GM18511 (cell line): Measurements from ENCODE around the gene MOB3C.
A peak's percentile ranks its signal among the peaks of the same experiment; 100 is the strongest.
"Not testable (repeated sequence)": the region's sequence is repeated elsewhere in the genome, so short reads cannot be mapped to it uniquely, and the experiment has no call there.

Source experiments
- ATAC-seq: cut with Tn5 transposase; IDR thresholded peaks from one replicate; pipeline ENCODE4 v1.9.1; 2021; ENCODE audit warnings: mild to moderate bottlenecking, moderate library complexity; ENCODE audit not compliant: unreplicated experiment

Gene MOB3C

DNA sequence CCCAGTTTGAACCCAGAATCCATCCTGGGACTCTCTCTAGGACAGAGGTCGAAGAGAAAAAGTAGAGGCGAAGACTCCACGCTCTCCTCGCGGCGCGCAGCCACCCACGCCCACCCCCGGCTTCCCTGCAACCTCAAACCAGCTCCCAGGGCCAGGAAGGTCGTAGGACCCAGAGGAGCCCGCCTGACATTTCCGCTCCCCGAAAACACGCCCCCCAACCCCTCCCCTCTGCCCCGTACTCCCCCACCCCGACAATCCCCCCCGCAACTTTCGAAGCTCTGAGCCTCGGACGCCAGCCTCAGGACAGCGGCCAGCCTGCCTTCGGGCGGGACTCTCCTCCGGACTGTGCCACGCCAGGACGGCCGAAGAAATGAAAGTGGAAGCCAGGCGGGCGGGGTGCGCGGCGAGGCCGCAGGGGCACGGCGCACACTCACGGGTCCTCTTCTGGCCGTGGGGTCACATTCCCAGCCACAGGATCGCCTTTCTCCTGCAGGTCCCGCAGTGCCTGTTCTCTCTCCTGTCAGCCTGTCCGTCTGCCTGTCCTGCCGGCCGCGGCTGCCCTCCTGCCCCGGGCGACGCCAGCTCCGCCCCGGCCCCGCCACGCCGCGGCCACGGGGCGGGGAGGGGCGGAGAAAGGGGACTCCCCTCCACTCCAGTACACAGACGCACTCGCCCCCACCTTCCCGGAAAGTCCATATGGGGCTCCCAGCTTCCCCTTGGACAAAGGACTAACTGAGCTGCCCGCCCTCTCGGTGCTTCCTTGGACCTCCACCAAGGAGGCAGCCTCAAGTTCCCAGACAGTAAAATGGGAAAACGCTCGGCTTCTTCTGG is at the start of gene MOB3C:
MOB3C (minus strand) TSS at position 535 of the 831 bp plus-strand sequence. CDS start 3,490 bp downstream, outside the sequence.
- peak; percentile 70 for ATAC-seq

DNA sequence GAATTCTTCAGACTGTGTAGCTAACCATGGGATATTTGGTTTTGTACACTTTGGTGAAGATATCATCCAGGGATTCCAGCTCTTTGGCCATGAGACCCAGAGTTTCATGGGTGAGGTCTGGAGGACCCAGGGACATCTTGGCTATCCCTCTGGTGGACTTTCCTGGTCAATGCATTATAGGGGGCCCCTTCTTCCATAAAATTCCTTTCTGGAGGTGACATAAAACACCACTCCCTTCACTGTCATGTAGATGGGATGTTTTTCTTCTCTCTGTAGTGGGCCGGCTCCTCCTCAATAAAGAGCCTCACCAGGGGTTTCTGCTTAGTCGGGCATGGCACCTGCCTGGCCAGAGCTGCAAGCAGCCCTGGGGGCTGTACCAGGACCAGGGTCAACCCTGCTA is 49.4 kb upstream of the MOB3C start:
- no peak for ATAC-seq

DNA sequence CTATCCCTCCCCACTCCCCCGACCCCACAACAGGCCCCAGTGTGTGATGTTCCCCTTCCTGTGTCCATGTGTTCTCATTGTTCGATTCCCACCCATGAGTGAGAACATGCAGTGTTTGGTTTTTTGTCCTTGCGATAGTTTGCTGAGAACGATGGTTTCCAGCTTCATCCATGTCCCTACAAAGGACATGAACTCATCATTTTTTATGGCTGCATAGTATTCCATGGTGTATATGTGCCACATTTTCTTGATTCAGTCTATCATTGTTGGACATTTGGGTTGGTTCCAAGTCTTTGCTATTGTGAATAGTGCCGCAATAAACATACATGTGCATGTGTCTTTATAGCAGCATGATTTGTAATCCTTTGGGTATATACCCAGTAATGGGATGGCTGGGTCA is 46.3 kb upstream of the MOB3C start:
- not testable (repeated sequence) for ATAC-seq

DNA sequence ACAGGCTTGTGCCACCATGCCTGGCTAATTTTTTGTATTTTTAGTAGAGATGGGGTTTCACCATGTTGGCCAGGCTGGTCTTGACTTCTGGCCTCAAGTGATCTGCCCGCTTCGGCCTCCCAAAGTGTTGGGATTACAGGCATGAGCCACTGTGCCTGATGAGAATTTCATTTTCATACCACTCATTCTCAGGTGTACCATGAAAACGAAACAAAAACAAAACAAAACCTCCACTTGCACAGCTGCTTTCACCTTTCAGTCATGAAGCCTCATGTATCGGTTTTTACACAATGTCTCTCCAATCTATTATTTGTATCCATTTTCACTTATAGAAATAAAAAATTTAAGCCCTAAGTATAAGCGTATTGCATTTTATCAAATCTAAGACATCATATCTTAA is 43.5 kb upstream of the MOB3C start:
- peak; percentile 66 for ATAC-seq

DNA sequence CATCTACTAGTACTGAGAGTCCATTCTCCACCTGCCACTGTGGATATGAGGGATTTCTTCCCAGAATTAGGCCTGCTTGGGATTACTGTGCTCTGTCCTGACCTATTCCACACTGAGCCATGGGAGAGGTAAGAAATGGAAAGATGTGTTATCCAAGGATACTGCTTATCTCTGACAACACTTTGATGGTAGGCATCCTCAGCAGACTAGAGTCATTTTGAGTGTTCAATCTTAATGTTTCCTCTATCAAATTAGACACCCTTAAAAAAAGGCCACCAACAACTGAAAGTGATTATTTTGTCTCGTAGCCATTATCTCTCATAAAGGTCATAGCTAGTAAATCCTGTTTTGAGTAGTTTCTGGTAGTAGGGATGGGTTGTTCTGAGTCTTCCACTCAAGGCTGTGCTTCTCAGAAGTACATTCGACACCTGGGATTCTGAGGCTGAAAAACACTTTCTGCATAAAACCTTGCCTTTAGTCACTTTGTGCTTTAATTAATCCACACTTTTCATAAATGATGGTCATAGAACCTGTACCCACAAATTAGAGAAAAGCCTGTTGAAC is 42.8 kb upstream of the MOB3C start:
- no peak for ATAC-seq

DNA sequence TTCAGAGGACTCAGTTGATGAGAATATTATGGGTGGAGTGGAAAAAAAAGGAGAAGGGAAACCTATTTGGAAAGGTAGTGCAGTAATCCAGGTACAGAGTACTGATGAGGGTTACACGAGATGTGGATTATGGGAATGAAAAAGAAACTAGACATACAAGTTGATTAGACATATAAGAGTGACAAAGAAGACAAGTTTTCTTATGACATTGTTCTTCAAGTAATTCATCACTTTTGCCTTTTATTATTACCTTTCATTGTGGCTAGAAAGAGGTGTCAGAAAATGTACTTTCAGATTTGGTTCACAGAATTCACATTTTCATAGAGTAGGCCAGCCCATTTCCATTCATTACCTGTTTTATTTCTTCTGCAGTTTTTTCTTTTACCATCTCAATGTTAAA is 41.2 kb upstream of the MOB3C start:
- no peak for ATAC-seq

DNA sequence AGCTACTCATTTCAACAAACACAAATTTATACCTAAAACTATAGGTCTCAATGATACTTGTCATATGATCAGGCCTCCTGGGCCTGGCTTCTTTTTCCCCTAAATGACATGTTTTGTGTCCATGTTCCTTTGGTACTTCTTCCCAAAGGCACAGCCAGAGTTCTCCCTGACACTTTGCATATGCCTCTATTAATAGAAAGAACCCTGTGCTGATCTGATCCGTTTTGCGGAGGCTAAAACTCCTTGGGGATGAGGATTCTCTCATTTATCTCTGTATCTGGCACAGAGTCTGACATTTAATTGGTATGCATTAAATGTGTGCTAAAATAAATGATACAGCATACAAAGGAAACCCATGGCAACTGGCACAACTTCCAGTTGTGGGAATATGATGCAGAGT is 40.0 kb upstream of the MOB3C start:
- ATAC-seq, result no peak

DNA sequence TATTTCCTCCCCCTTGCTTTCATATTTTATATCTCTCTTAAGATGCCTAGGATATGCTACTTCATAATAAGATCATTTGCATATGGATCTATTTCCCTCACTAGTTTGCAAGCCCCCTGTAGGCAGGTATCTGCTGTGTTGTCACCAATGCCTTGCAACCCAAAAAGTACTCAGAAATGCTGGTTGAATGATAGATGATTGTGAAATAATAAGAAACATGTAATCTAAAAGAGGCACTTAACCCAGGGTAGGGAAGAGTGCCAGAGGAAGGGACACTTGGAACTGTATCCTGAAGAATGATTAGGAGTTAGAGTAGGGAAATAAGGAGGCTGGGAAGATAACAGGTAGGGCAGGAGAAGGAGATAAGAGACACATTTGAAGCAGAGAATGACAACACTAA is 39.2 kb upstream of the MOB3C start:
- ATAC-seq, result no peak

DNA sequence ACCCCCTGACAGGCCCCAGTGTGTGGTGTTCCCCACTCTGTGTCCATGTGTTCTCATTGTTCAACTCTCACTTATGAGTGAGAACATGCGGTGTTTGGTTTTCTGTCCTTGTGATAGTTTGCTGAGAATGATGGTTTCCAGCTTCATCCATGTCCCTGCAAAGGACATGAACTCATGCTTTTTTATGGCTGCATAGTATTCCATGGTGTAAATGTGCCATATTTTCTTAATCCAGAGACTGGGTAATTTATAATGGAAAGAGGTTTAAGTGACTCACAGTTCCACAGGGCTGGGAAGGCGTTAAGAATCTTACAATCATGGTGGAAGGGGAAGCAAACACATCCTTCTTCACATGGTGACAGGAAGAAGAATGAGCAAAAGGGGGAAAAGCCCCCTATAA is 38.1 kb upstream of the MOB3C start:
- ATAC-seq, result not testable (repeated sequence)

DNA sequence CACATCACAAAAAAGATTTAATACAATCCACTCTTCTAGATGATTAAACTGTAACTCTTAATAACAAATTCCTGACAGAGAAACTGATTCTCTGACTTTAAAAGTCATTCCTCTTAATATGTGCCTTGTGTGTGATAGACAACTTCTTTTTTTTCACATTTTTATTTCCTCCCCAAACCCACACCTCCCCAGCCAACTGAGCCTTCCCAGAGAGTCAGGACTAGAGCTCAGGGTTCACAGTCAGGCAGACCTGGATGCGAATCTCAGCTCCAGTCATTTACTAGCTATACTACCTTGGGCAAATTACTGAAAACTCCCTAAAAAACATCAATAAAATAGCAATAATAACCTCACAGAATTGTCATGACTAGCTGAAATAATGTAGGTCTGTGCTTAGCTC is 37.4 kb upstream of the MOB3C start:
- no peak for ATAC-seq

DNA sequence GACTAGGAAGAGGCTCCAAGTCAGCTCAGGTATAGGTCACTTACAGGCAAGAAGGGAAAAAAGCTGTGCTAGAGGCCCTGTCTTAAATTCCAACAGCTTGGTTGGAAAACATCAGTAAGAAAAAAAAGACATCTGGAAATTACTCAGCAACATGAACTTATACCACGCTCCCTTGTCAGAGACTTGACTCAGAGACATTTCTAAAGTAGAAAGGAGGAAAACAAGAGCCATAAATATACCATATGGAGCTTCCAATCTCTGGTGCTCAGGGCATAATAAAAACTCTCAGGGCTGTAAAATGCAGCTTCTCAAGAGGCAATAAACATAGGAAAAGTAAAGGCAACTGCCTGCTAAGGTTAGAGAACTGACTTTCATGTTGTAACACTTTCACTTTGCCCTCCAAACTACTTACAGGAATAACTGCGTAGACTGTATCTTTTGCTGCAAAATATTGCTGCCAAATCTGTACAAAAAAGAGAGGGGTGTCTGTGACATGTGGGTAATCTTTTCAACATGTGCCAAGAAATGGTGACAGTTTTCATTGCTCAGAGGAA is 36.9 kb upstream of the MOB3C start:
- no peak for ATAC-seq

DNA sequence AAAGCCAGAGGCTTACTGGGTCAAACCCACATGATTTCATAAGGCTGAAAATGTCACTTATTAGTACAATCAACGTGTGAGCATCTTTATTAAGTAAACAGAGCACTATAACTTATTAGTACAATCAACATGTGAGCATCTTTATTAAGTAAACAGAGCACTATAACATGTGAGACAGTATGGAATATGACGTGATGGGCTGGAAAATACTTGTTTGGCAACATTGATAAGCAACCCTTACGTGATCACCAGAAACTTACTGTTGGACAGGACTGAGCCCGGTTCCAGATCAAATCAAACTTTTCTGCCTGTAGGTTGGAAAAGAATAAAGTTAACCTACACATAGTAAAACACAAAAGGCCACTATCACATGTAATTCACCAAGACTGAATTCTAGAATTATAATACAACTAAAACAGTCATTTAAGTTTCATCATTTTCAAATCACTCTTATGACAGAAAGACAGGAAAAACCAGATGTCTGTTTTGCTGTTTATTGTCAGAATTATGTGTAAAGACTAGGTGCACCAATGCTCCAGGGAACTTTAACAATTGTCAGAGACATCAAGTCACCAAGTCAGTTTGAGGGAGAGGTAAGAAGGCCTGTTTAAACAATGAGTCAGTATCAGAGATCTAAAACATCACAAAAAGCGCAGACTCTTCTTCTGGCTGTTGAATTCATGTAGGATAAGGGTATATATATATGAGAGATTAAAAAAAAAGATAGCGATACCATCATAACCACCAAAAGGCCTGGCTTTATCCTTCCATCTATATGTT is 35.9 kb upstream of the MOB3C start:
- ATAC-seq, result no peak

DNA sequence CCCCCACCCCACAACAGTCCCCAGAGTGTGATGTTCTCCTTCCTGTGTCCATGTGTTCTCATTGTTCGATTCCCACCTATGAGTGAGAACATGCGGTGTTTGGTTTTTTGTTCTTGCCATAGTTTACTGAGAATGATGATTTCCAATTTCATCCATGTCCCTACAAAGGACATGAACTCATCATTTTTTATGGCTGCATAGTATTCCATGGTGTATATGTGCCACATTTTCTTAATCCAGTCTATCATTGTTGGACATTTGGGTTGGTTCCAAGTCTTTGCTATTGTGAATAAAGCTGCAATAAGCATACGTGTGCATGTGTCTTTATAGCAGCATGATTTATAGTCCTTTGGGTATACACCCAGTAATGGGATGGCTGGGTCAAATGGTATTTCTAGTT is 34.5 kb upstream of the MOB3C start:
- not testable (repeated sequence) for ATAC-seq

DNA sequence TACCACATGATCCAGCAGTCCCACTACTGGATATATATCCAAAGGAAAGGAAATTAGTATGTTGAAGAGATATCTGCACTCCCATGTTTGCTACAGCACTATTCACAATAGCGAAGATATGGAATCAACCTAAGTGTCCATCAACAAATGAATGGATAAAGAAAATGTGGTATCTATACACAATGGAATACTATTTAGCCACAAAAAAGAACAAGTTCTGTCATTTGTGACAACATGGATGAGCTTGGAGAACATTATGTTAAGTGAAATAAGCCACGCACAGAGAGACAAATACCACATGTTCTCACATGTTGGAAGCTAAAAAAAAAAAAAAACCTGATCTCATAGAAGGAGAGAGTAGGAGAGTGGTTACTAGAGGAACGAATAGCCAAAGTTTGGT is 33.9 kb upstream of the MOB3C start:
- no peak for ATAC-seq

DNA sequence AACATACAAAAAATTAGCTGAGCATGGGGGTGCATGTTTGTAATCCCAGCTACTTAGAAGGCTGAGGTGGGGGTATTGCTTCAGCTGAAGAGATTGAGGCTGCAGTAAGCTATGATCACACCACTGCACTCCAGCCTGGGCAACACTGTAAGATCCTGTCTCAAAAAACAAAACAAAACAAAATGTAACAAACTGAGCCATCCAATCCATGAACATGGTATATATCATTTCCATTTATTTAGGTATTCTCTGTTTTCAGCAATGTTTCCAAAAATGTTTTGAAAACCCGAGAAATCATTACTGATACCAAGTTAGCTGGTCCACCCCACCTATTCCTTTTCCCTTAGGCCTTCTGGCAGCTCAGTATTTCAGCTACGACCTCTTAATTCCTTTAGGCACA is 33.2 kb upstream of the MOB3C start:
- ATAC-seq, result no peak

DNA sequence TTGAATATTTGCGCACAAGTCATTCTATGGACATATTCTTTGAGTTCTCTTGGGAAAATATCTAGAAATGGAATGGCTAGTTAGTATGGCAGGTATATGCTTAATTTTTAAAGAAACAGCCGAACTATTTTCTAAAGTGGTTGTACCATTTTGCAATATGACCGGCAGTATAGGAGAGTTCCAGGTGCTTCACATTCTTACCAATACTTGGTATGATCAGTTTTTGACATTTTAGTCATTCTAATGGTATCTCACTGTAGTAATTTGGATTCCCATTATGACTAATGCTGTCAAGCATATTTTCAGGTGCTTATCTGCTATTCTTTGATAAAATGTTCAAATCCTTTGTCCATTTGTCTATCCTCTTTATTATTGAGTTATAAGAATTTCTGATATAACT is 31.0 kb upstream of the MOB3C start:
- ATAC-seq, result no peak

DNA sequence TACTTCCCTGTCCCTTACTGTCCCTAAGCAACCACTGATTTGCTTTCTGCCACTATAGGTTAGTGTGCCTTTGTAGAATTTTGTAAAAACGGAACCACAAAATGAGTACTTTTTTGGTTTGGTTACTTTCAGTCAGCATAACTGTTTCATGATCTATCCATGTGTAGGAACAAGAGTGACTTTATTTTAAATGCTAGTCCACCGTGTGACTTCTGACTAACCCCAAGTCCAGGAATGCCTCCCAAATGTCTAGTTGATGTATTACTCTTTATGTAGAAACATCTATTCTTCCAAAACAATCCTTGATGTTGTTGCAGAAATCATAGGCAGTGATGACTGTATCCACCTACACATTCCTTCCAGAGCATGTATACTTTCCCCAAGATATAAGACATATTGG is 30.2 kb upstream of the MOB3C start:
- no peak for ATAC-seq

DNA sequence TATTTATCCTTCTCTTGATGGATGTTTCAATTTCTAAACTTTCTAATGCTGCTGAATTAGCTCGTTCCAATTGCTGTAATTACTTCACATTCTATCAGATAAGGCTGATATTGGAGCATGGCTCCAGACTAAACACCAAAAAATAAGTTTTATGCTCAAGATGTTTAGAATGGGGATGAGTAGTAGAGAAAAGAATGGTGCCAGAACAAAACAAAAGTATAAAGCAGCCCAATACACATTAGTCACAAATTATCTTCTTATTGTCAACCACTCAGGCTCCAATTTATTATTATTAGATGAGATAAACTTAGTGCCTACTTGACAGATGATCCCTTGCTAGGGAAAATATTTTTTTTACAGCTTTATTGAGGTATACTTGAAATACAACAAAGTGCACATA is 29.7 kb upstream of the MOB3C start:
- no peak for ATAC-seq

DNA sequence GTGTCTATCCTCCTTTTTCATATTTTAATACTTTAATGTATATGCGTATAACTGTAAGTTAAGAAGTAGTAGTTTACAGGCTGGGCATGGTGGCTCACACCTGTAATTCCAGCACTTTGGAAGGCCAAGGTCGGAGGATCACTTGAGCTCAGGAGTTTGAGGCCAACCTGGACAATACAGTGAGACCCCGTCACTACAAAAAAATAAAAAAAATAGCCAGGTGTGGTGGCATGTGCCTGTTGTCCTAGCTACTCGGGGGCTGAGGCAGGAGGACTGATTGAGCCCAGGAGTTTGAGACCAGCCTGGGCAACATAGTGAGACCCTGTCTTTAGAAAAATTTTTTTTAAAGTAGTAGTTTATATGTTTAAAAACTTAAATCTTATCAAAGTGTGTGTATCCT is 29.2 kb upstream of the MOB3C start:
- no peak for ATAC-seq

DNA sequence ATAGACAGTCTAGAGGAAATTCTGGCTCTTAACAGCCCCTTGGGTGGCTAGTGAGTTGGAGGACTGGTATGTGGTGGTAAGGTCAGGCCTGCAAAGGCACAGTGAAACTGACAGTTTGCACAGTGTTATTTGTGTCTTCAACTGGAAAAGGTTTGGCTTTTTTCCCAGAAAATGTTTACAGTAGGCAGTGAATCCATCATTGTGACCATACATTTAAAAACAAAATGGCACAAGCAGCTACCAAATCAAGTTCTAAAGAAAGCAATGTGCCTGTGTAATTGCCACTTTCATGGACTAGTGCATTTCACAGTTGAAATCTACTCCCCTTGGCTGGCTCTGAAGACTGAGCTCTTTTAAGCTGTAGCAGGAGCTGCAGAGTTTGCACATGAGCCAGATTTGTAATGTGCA is 26.8 kb upstream of the MOB3C start:
- ATAC-seq, result no peak

DNA sequence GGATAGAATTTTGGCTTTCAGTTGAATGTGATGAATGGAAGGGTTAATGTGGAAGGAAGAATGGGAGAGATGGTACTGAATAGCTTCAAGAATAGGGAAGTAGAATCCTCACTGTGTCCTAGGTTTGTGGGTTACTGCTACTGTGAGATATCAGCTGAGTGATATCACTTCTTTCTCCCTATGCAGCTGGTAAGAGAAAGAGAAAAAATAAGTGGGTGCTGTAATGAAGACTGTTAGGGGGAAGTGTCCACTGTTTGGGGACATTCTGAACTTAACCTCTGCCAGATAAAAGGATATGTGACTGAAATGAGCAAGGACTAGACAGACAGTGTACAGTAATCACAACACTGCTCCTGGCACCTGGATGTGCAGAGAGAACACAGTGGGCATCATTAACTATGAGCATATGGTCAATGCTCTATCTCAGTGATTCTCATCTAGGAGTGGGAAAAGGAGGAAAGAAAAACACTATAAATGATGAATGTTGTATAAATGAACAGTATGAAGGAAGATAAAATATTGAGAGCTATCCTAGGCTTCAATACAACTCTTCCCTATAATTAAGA is 25.6 kb upstream of the MOB3C start:
- ATAC-seq, result no peak
